GM12878 (cell line): Measurements from ENCODE around the gene TAC3. TPM values are rescaled to one million over a fixed set of nuclear protein-coding genes. Genes with fewer than 3 reads are reported as not detected.

Experiments used
- ATAC-seq: fragments of 200-7000 bp; cut with Tn5 transposase; 3 replicates; pipeline ENCODE4 v1.9.1; 2020; ENCODE audit warnings: mild to moderate bottlenecking, moderate library complexity
- BruUV-seq: library from RNA; stranded (reverse); fragments of 400-500 nt; replicated peaks from 2 replicates; lab custom pipeline; 2021; lab: Mats Ljungman, UMichigan
- CTCF ChIA-PET: fragments of 300-600 bp; sonication (Branson Sonifier 250); formaldehyde crosslinking; extraction: SDS; loops from one replicate; lab custom pipeline; 2021; ENCODE audit warnings: inconsistent platforms; lab: Yijun Ruan, JAX
- POLR2A ChIA-PET: fragments of 350-600 bp; formaldehyde crosslinking; extraction: SDS; loops from one replicate; lab custom pipeline; 2021; ENCODE audit warnings: inconsistent platforms; lab: Charles Lee
- RAD21 ChIA-PET: fragments of 300-600 bp; sonication (Branson Sonifier 250); formaldehyde crosslinking; loops from one replicate; lab custom pipeline; 2023; ENCODE audit warnings: antibody characterized with exemption; ENCODE audit not compliant: unreplicated experiment; lab: Charles Lee
- SMC1A ChIA-PET: fragments of 300-600 bp; sonication (Branson Sonifier 250); formaldehyde crosslinking; loops from one replicate; lab custom pipeline; 2023; ENCODE audit not compliant: unreplicated experiment, uncharacterized antibody; lab: Charles Lee
- DNase-seq: peaks from one replicate; pipeline ENCODE4 v3.0.0-alpha.2; 2011; ENCODE audit warnings: low read depth, low spot score
- FAIRE-seq: peaks from 3 replicates; lab custom pipeline; 2011; peaks lifted over from hg19 to GRCh38; lab: Jason Lieb, UNC
- H2AFZ ChIP-seq: 2 replicates; pipeline ENCODE4 v1.6.0; 2011; ENCODE audit warnings: low read depth, low read length, control low read depth; ENCODE audit not compliant: control insufficient read depth
- H3K27ac ChIP-seq: 2 replicates; pipeline ENCODE4 v1.5.1; 2011; ENCODE audit warnings: control low read depth; ENCODE audit not compliant: control insufficient read depth, insufficient read depth
- H3K27me3 ChIP-seq, 2 experiments: replicated peaks in 1 of 2; 2 replicates each; pipeline versions ENCODE4 v1.6.0 to v1.6.1; 2011; ENCODE audit warnings: low read length in 1 of 2; ENCODE audit not compliant: control insufficient read depth in 2 of 2, insufficient read depth in 2 of 2
- H3K36me3 ChIP-seq, 2 experiments: 2 replicates each; pipeline ENCODE4 v1.5.1; 2011; ENCODE audit warnings: low read length in 1 of 2; ENCODE audit not compliant: control insufficient read depth in 2 of 2, insufficient read depth in 2 of 2
- H3K4me1 ChIP-seq: 2 replicates; pipeline ENCODE4 v1.6.1; 2011; ENCODE audit warnings: mild to moderate bottlenecking, low read length, moderate library complexity, mixed read lengths; ENCODE audit not compliant: control insufficient read depth, insufficient read depth
- H3K4me2 ChIP-seq: 2 replicates; pipeline ENCODE4 v1.6.0; 2011; ENCODE audit warnings: control low read depth; ENCODE audit not compliant: control insufficient read depth, insufficient read depth
- H3K4me3 ChIP-seq: fragments of 200-600 bp; sonication (generic); 2 replicates; pipeline ENCODE4 v1.5.1; 2016
- H3K79me2 ChIP-seq: 2 replicates; pipeline ENCODE4 v1.6.0; 2011; ENCODE audit warnings: low read length; ENCODE audit not compliant: control insufficient read depth, insufficient read depth
- H3K9ac ChIP-seq: 2 replicates; pipeline ENCODE4 v1.8.0; 2011; ENCODE audit warnings: low read length, control low read depth, mixed read lengths; ENCODE audit not compliant: control insufficient read depth, insufficient read depth
- H3K9me3 ChIP-seq: replicated peaks from 3 replicates; pipeline ENCODE4 v1.5.1; 2011; ENCODE audit warnings: mild to moderate bottlenecking, low read length; ENCODE audit not compliant: control insufficient read depth, insufficient read depth
- H4K20me1 ChIP-seq: 2 replicates; pipeline ENCODE4 v1.6.0; 2011; ENCODE audit not compliant: control insufficient read depth, insufficient read depth
- ASH2L ChIP-seq: fragments of 300-600, 200-600 bp; sonication (generic); IDR thresholded peaks from 2 replicates; pipeline ENCODE4 v1.6.1; 2017; ENCODE audit warnings: low read depth, mild to moderate bottlenecking, borderline replicate concordance
- BCL3 ChIP-seq: IDR thresholded peaks from 2 replicates; pipeline ENCODE4 v1.6.1; 2011; ENCODE audit warnings: borderline replicate concordance, low read depth, mild to moderate bottlenecking, moderate library complexity, low read length; ENCODE audit not compliant: insufficient read depth, poor library complexity, severe bottlenecking
- CBX5 ChIP-seq: sonication (generic); IDR thresholded peaks from 2 replicates; pipeline ENCODE4 v1.6.1; 2016; ENCODE audit warnings: low read depth, moderate library complexity, mild to moderate bottlenecking, inconsistent platforms
- HCFC1 ChIP-seq: fragments of 150-350 bp; IDR thresholded peaks from 2 replicates; pipeline ENCODE4 v1.6.1; 2014; ENCODE audit warnings: low read length
- IRF4 ChIP-seq: IDR thresholded peaks from 2 replicates; pipeline ENCODE4 v1.6.1; 2011; ENCODE audit warnings: low read depth, low read length
- KLF5 ChIP-seq: fragments of 450-650 bp; IDR thresholded peaks from 2 replicates; pipeline ENCODE4 v1.6.1; 2014; ENCODE audit warnings: mild to moderate bottlenecking; ENCODE audit not compliant: partially characterized antibody
- MXI1 ChIP-seq: fragments of 150-350 bp; IDR thresholded peaks from 2 replicates; pipeline ENCODE4 v1.6.1; 2011; ENCODE audit warnings: low read depth, mild to moderate bottlenecking, inconsistent platforms, low read length, improper control_type of control experiment
- NR2C2 ChIP-seq: IDR thresholded peaks from 2 replicates; pipeline ENCODE4 v1.6.1; 2011; ENCODE audit warnings: borderline replicate concordance, low read depth; ENCODE audit not compliant: control insufficient read depth, insufficient read length
- RAD21 ChIP-seq: IDR thresholded peaks from 2 replicates; pipeline ENCODE4 v1.6.1; 2011; ENCODE audit warnings: mild to moderate bottlenecking, low read depth, low read length, moderate library complexity; ENCODE audit not compliant: insufficient read depth
- SMC3 ChIP-seq: IDR thresholded peaks from 2 replicates; pipeline ENCODE4 v1.6.1; 2011; ENCODE audit warnings: low read length, improper control_type of control experiment, borderline replicate concordance
- SRF ChIP-seq, 2 experiments: IDR thresholded peaks; 2 replicates each; pipeline ENCODE4 v1.6.1; 2011; ENCODE audit warnings: low read depth in 2 of 2, low read length in 2 of 2, mild to moderate bottlenecking in 1 of 2, moderate library complexity in 1 of 2
- YY1 ChIP-seq: IDR thresholded peaks from 2 replicates; pipeline ENCODE4 v1.6.1; 2011; ENCODE audit warnings: low read depth, mild to moderate bottlenecking, low read length
- ZBED1 ChIP-seq: IDR thresholded peaks from 2 replicates; pipeline ENCODE4 v1.6.1; 2016; ENCODE audit warnings: borderline replicate concordance
- WGBS: methylation state at CpG from one replicate; pipeline ENCODE4 v1.1.6; 2016; ENCODE audit warnings: low lambda C conversion rate; ENCODE audit not compliant: insufficient replicate concordance, insufficient coverage; ENCODE audit errors: missing lambda C conversion rate; 5-methylcytosine and 5-hydroxymethylcytosine counted together
- in situ Hi-C: fragments of 300-500 bp; cut with MboI; formaldehyde crosslinking; loops from 9 replicates; pipeline ENCODE4 v1.14.3; 2018; ENCODE audit warnings: mixed read lengths
- intact Hi-C: fragments of 100-400 bp; cut with micrococcal nuclease; formaldehyde crosslinking; loops from one replicate; pipeline ENCODE4 v1.14.2; 2022; ENCODE audit not compliant: unreplicated experiment
- polyA plus RNA-seq, 11 experiments: library from polyadenylated mRNA; depleted of rRNA in 4 of 11; unstranded in 6 of 11; stranded (reverse) in 5 of 11; fragments of >200 nt; fragmentation: Nextera tagmentation in 4 of 11; fragmentation: Illumina TruSeq in 1 of 11; extraction: Ambion mirVana in 4 of 11; extraction: Trizol in 1 of 11; gene quantifications; 1 replicate in 1 of 11; 2 replicates in 10 of 11; pipeline versions ENCODE4 v1.2.1 to v1.2.3, GENCODE V29; 2011 to 2016; ENCODE audit warnings: inconsistent platforms in 2 of 11, missing spikeins in 2 of 11, low read depth in 1 of 11
- total RNA-seq, 4 experiments: library from RNA; depleted of rRNA in 3 of 4; stranded (reverse); fragments of >200 nt in 3 of 4; fragmentation: Illumina TruSeq in 1 of 4; extraction: Trizol in 1 of 4; gene quantifications; 2 replicates each; pipeline versions ENCODE4 v1.2.1 to v1.2.3, GENCODE V29; 2013 to 2021
- TF ChIP-seq, protein P1 (sequence below): IDR thresholded peaks from 2 replicates; pipeline ENCODE4 v1.6.1; 2011; ENCODE audit warnings: borderline replicate concordance, low read depth, mild to moderate bottlenecking, moderate library complexity, mixed read lengths, low read length; ENCODE audit not compliant: insufficient read depth; ENCODE audit errors: extremely low read length
- TF ChIP-seq, protein P2 (sequence below): fragments of 450-650 bp; IDR thresholded peaks from 2 replicates; pipeline ENCODE4 v1.6.1; 2016; ENCODE audit warnings: mild to moderate bottlenecking, moderate library complexity, borderline replicate concordance

The TAC3 gene
- total and polyA plus RNA-seq, 10 of the 15 experiments (the other 5 are each of a cell fraction or from before 2014, with no cell fraction given): 0.11 to 0.18 (median 0.13) TPM; not detected in 7

GRCh38 chr12:57037264-57037663 is 20.9 kb upstream of the TAC3 start:
- intact Hi-C loops (no loop called here), in situ Hi-C loops (no loop called here)
- CTCF ChIA-PET: interaction anchor here (1.2 kb wide), 1 partner anchor 10 kb away, joined by 3 read pairs; no protein-coding TSS in a partner anchor
- Histone ChIP-seq H3K27ac (no peak overlapping the region), H3K27me3 (no peaks in the 10 kb centered on the region), H2AFZ (no peak overlapping the region), H3K9me3 (no peaks in the 10 kb centered on the region), H3K36me3 (no peaks in the 10 kb centered on the region), H4K20me1 (no peaks in the 10 kb centered on the region), H3K4me2 (no peak overlapping the region), H3K9ac (no peak overlapping the region), H3K4me1 (no peaks in the 10 kb centered on the region), H3K79me2 (no peaks in the 10 kb centered on the region)
- DNase-seq (no peak), FAIRE-seq (no peak)
- SMC1A ChIA-PET: no interaction called here
- no TSS peak for BruUV-seq
- 53% methylated on average over 3 of the region's 3 CpGs for WGBS
- TF ChIP-seq NR2C2 (no peak), SRF (IDR thresholded peaks at IDR 0.05; ENCODE audit: low read depth in 2 of 2, low read length in 2 of 2) (no peak), ZBED1 (no peak), BCL3 (no peak), SMC3 (no peak), CBX5 (no peak), YY1 (no peak), RAD21 (no peak), HCFC1 (no peak), ASH2L (no peak), KLF5 (no peak), IRF4 (no peak), MXI1 (no peak)
- TF ChIP-seq, protein P1, sequence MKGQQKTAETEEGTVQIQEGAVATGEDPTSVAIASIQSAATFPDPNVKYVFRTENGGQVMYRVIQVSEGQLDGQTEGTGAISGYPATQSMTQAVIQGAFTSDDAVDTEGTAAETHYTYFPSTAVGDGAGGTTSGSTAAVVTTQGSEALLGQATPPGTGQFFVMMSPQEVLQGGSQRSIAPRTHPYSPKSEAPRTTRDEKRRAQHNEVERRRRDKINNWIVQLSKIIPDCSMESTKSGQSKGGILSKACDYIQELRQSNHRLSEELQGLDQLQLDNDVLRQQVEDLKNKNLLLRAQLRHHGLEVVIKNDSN: no peak
- TF ChIP-seq, protein P2, sequence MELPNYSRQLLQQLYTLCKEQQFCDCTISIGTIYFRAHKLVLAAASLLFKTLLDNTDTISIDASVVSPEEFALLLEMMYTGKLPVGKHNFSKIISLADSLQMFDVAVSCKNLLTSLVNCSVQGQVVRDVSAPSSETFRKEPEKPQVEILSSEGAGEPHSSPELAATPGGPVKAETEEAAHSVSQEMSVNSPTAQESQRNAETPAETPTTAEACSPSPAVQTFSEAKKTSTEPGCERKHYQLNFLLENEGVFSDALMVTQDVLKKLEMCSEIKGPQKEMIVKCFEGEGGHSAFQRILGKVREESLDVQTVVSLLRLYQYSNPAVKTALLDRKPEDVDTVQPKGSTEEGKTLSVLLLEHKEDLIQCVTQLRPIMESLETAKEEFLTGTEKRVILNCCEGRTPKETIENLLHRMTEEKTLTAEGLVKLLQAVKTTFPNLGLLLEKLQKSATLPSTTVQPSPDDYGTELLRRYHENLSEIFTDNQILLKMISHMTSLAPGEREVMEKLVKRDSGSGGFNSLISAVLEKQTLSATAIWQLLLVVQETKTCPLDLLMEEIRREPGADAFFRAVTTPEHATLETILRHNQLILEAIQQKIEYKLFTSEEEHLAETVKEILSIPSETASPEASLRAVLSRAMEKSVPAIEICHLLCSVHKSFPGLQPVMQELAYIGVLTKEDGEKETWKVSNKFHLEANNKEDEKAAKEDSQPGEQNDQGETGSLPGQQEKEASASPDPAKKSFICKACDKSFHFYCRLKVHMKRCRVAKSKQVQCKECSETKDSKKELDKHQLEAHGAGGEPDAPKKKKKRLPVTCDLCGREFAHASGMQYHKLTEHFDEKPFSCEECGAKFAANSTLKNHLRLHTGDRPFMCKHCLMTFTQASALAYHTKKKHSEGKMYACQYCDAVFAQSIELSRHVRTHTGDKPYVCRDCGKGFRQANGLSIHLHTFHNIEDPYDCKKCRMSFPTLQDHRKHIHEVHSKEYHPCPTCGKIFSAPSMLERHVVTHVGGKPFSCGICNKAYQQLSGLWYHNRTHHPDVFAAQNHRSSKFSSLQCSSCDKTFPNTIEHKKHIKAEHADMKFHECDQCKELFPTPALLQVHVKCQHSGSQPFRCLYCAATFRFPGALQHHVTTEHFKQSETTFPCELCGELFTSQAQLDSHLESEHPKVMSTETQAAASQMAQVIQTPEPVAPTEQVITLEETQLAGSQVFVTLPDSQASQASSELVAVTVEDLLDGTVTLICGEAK: no peak
- TF ChIP-seq, all 136 proteins: peak for 0
- no peak overlapping the region for H3K4me3 ChIP-seq
- POLR2A ChIA-PET: no interaction called here
- RAD21 ChIA-PET: no interaction called here
- no peak for ATAC-seq
